HepG2 (cell line): ENCODE measurements around the gene MIDN. TPM values are rescaled to one million over a fixed set of nuclear protein-coding genes. Genes with fewer than 3 reads are reported as not detected.

Source experiments
- ELF4 ChIP-seq: sonication (generic); formaldehyde crosslinking; IDR thresholded peaks from 2 replicates; pipeline ENCODE4 v1.5.0; 2020; ENCODE audit warnings: missing genetic modification reagents, mild to moderate bottlenecking, moderate library complexity, borderline replicate concordance
- ESRRA ChIP-seq: sonication (generic); formaldehyde crosslinking; IDR thresholded peaks from 2 replicates; pipeline ENCODE4 v1.5.1; 2020; ENCODE audit warnings: mild to moderate bottlenecking, low read depth, missing genetic modification reagents
- EZH2 ChIP-seq: conservative IDR thresholded peaks from 2 replicates; pipeline ENCODE4 v1.6.1; 2012; ENCODE audit warnings: mild to moderate bottlenecking, low read depth, low read length, moderate library complexity
- FOSL2 ChIP-seq: sonication (generic); formaldehyde crosslinking; IDR thresholded peaks from 2 replicates; pipeline ENCODE4 v1.4.0; 2020; ENCODE audit warnings: missing genetic modification reagents
- HMG20A ChIP-seq: IDR thresholded peaks from 2 replicates; pipeline ENCODE4 v1.6.1; 2016; ENCODE audit warnings: borderline replicate concordance
- MXI1 ChIP-seq: IDR thresholded peaks from 3 replicates; pipeline ENCODE4 v1.6.1; 2012; ENCODE audit warnings: low read depth, low read length, inconsistent platforms, borderline replicate concordance
- NFKB2 ChIP-seq: sonication (generic); formaldehyde crosslinking; IDR thresholded peaks from 2 replicates; pipeline ENCODE4 v1.4.0; 2020; ENCODE audit warnings: missing genetic modification reagents, borderline replicate concordance
- PHF20 ChIP-seq: sonication (generic); formaldehyde crosslinking; IDR thresholded peaks from 2 replicates; pipeline ENCODE4 v1.5.0; 2020; ENCODE audit warnings: mild to moderate bottlenecking, missing genetic modification reagents
- PHF8 ChIP-seq: sonication (generic); formaldehyde crosslinking; IDR thresholded peaks from 2 replicates; pipeline ENCODE4 v1.5.0; 2020; ENCODE audit warnings: missing genetic modification reagents
- polyA plus RNA-seq, 8 experiments: library from polyadenylated mRNA; depleted of rRNA in 3 of 8; stranded (reverse) in 7 of 8; unstranded in 1 of 8; fragments of >200 nt; fragmentation: Illumina TruSeq in 4 of 8; extraction: Trizol in 4 of 8; gene quantifications; 2 replicates each; pipeline versions ENCODE4 v1.2.1 to v1.2.3, GENCODE V29; 2011 to 2016; ENCODE audit warnings: low read depth in 4 of 8, missing spikeins in 1 of 8, mixed read lengths in 1 of 8; ENCODE audit not compliant: insufficient read depth in 1 of 8
- total RNA-seq, 5 experiments: library from RNA; depleted of rRNA; stranded (reverse); fragments of >200 nt; fragmentation: Illumina TruSeq; extraction: Trizol; gene quantifications; 2 replicates each; pipeline ENCODE4 v1.2.3, GENCODE V29; 2016; ENCODE audit warnings: low read depth in 1 of 5
- TF ChIP-seq, protein P1 (sequence below): sonication (generic); formaldehyde crosslinking; IDR thresholded peaks from 2 replicates; pipeline ENCODE4 v1.8.0; 2022; ENCODE audit warnings: mild to moderate bottlenecking, missing genetic modification reagents
- TF ChIP-seq, protein P2 (sequence below): sonication (generic); formaldehyde crosslinking; IDR thresholded peaks from 2 replicates; pipeline ENCODE4 v1.8.0; 2022; ENCODE audit warnings: missing genetic modification reagents, mild to moderate bottlenecking, moderate library complexity, borderline replicate concordance
- TF ChIP-seq, protein P3 (sequence below): sonication (generic); formaldehyde crosslinking; IDR thresholded peaks from 2 replicates; pipeline ENCODE4 v1.4.0; 2020; ENCODE audit warnings: mild to moderate bottlenecking, missing genetic modification reagents
- TF ChIP-seq, protein P4 (sequence below): sonication (generic); formaldehyde crosslinking; IDR thresholded peaks from 2 replicates; pipeline ENCODE4 v1.8.1; 2022; ENCODE audit warnings: mild to moderate bottlenecking, missing genetic modification reagents
- TF ChIP-seq, protein P5 (sequence below): sonication (generic); formaldehyde crosslinking; IDR thresholded peaks from 2 replicates; pipeline ENCODE4 v1.5.1; 2020; ENCODE audit warnings: mild to moderate bottlenecking, moderate library complexity, missing genetic modification reagents

MIDN gene
- total and polyA plus RNA-seq, 2 of the 13 experiments (the other 11 are each of a cell fraction or from before 2014, with no cell fraction given) = 8.4 to 18.0 TPM

DNA sequence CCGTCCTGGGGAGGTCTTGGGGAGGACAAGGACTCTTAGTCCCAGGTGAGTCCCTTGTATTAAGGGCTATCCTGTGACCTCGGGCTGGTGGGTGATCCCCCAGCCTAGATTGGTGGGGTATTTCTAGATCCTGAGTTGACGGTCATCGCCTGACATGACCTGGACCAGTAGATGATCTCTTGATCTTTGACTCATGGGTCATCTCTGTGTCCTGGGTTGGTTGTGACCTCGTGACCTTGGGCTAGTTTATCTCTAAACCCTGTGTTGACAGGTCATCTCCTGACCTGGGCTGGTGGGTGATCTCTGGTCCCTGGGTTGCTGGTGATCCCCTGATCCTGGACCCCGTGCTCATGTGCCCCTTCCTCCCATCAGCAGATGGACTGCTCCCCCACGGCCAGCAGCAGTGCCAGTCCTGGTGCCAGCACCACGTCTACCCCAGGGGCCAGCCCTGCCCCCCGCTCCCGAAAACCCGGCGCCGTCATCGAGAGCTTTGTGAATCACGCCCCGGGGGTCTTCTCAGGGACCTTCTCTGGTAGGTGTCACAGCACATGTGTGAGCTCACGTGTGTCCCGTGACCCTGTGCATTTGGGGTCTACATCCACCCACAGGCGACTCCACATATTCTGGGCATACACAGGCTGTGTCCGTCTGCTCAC is 6.3 kb downstream of the MIDN start (continued):
- TF ChIP-seq, protein P1, sequence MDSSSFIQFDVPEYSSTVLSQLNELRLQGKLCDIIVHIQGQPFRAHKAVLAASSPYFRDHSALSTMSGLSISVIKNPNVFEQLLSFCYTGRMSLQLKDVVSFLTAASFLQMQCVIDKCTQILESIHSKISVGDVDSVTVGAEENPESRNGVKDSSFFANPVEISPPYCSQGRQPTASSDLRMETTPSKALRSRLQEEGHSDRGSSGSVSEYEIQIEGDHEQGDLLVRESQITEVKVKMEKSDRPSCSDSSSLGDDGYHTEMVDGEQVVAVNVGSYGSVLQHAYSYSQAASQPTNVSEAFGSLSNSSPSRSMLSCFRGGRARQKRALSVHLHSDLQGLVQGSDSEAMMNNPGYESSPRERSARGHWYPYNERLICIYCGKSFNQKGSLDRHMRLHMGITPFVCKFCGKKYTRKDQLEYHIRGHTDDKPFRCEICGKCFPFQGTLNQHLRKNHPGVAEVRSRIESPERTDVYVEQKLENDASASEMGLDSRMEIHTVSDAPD (CRISPR knock-in tag) = no peak
- peak; percentile 76 for TF ChIP-seq FOSL2
- TF ChIP-seq, protein P2, sequence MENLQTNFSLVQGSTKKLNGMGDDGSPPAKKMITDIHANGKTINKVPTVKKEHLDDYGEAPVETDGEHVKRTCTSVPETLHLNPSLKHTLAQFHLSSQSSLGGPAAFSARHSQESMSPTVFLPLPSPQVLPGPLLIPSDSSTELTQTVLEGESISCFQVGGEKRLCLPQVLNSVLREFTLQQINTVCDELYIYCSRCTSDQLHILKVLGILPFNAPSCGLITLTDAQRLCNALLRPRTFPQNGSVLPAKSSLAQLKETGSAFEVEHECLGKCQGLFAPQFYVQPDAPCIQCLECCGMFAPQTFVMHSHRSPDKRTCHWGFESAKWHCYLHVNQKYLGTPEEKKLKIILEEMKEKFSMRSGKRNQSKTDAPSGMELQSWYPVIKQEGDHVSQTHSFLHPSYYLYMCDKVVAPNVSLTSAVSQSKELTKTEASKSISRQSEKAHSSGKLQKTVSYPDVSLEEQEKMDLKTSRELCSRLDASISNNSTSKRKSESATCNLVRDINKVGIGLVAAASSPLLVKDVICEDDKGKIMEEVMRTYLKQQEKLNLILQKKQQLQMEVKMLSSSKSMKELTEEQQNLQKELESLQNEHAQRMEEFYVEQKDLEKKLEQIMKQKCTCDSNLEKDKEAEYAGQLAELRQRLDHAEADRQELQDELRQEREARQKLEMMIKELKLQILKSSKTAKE = peak; percentile 87; the same call in 1 of the 2 replicates
- no peak for TF ChIP-seq PHF20
- no peak for TF ChIP-seq MXI1
- TF ChIP-seq NFKB2 (CRISPR knock-in tag) = no peak
- peak; percentile 99 for TF ChIP-seq ESRRA
- TF ChIP-seq, protein P3, sequence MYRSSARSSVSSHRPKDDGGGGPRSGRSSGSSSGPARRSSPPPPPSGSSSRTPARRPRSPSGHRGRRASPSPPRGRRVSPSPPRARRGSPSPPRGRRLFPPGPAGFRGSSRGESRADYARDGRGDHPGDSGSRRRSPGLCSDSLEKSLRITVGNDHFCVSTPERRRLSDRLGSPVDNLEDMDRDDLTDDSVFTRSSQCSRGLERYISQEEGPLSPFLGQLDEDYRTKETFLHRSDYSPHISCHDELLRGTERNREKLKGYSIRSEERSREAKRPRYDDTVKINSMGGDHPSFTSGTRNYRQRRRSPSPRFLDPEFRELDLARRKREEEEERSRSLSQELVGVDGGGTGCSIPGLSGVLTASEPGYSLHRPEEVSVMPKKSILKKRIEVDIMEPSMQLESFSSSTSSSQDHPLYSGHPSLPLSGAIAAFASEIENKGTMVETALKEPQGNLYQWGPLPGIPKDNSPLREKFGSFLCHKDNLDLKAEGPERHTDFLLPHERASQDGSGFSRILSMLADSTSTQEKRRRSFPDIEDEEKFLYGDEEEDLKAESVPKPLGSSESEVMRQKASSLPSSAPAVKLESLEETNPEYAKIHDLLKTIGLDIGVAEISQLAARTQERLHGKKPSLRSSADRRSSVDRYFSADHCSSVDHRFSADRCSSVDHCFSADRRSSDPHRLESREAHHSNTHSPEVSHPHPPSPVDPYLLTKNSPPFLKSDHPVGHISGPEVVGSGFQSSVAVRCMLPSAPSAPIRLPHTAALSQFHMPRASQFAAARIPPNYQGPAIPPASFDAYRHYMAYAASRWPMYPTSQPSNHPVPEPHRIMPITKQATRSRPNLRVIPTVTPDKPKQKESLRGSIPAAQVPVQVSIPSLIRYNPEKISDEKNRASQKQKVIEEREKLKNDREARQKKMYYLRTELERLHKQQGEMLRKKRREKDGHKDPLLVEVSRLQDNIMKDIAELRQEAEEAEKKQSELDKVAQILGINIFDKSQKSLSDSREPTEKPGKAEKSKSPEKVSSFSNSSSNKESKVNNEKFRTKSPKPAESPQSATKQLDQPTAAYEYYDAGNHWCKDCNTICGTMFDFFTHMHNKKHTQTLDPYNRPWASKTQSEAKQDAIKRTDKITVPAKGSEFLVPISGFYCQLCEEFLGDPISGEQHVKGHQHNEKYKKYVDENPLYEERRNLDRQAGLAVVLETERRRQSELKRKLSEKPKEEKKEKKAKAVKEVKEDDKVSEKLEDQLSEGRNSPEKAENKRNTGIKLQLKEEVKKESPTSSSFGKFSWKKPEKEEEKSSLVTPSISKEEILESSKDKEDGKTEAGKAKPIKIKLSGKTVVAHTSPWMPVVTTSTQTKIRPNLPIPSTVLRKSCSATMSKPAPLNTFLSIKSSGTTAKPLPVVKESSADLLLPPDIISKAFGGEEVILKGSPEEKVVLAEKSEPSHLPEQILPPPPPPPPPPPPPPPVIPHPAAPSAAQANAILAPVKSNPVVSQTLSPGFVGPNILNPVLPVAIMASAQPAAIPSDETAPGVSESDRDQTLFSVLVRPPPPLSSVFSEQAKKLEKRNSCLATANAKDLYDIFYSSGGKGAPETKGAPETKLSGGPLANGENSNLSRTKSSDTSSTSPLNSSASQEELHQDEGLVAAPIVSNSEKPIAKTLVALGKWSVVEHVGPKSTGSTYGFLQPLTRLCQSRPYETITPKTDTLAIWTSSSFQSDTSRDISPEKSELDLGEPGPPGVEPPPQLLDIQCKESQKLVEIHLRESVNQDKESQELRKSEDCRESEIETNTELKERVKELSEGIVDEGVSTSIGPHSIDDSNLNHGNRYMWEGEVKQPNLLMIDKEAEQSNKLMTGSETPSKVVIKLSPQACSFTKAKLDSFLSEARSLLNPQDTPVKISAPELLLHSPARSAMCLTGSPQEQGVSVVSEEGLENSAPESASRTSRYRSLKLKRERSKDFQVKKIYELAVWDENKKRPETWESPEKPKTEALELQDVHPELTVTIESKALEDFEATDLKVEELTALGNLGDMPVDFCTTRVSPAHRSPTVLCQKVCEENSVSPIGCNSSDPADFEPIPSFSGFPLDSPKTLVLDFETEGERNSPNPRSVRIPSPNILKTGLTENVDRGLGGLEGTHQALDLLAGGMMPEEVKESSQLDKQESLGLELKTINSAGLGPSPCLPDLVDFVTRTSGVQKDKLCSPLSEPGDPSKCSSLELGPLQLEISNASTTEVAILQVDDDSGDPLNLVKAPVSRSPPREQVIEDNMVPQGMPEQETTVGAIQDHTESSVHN = no peak
- TF ChIP-seq HMG20A (CRISPR knock-in tag) = no peak
- TF ChIP-seq EZH2 = no peak
- no peak for TF ChIP-seq ELF4
- TF ChIP-seq, protein P4, sequence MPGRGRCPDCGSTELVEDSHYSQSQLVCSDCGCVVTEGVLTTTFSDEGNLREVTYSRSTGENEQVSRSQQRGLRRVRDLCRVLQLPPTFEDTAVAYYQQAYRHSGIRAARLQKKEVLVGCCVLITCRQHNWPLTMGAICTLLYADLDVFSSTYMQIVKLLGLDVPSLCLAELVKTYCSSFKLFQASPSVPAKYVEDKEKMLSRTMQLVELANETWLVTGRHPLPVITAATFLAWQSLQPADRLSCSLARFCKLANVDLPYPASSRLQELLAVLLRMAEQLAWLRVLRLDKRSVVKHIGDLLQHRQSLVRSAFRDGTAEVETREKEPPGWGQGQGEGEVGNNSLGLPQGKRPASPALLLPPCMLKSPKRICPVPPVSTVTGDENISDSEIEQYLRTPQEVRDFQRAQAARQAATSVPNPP (CRISPR knock-in tag) = no peak
- TF ChIP-seq, protein P5, sequence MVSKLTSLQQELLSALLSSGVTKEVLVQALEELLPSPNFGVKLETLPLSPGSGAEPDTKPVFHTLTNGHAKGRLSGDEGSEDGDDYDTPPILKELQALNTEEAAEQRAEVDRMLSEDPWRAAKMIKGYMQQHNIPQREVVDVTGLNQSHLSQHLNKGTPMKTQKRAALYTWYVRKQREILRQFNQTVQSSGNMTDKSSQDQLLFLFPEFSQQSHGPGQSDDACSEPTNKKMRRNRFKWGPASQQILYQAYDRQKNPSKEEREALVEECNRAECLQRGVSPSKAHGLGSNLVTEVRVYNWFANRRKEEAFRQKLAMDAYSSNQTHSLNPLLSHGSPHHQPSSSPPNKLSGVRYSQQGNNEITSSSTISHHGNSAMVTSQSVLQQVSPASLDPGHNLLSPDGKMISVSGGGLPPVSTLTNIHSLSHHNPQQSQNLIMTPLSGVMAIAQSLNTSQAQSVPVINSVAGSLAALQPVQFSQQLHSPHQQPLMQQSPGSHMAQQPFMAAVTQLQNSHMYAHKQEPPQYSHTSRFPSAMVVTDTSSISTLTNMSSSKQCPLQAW (CRISPR knock-in tag) = peak; percentile 62; the same call in 1 of the 2 replicates
- TF ChIP-seq PHF8 = no peak
